GM12873 (cell line): ENCODE results near the gene COIL.

Source experiments
- TF ChIP-seq, protein P1 (sequence below): IDR thresholded peaks from 2 replicates; pipeline ENCODE4 v1.5.1; 2012; ENCODE audit warnings: low read depth, mild to moderate bottlenecking, moderate library complexity, low read length, control low read depth; ENCODE audit not compliant: insufficient read depth; ENCODE audit errors: missing control alignments

The COIL gene

GRCh38 chr17:56956992-56957391, 3.9 kb downstream of the COIL start:
- TF ChIP-seq, protein P1, sequence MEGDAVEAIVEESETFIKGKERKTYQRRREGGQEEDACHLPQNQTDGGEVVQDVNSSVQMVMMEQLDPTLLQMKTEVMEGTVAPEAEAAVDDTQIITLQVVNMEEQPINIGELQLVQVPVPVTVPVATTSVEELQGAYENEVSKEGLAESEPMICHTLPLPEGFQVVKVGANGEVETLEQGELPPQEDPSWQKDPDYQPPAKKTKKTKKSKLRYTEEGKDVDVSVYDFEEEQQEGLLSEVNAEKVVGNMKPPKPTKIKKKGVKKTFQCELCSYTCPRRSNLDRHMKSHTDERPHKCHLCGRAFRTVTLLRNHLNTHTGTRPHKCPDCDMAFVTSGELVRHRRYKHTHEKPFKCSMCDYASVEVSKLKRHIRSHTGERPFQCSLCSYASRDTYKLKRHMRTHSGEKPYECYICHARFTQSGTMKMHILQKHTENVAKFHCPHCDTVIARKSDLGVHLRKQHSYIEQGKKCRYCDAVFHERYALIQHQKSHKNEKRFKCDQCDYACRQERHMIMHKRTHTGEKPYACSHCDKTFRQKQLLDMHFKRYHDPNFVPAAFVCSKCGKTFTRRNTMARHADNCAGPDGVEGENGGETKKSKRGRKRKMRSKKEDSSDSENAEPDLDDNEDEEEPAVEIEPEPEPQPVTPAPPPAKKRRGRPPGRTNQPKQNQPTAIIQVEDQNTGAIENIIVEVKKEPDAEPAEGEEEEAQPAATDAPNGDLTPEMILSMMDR, result no peak

- TF ChIP-seq, protein P1, result no peak
Measured at GRCh38 chr17:56949595-56949994, 11.3 kb downstream of the COIL start.

DNA sequence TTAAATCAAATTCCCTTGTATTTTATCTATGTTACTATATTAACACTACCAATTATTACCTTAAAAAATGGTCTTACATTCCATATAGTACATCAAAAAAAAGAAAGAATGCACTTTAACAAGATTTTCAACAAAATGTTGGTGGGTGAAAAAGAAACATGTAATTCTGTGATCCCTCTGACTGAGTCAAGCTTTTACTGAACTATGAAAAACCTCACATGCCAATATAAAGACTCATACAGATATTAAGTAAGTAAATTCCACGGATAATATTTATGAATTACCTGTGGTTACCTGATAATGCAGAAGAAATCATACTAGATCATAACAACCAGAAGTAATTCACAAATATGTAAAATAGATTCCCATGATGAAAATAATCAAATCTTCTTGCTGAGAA, 12.4 kb downstream of the COIL start:
- TF ChIP-seq, protein P1, result no peak

GRCh38 chr17:56947741-56948140, 13.1 kb downstream of the COIL start:
- TF ChIP-seq, protein P1, result no peak

- TF ChIP-seq, protein P1, result no peak
Measured at GRCh38 chr17:56945938-56946505, 14.8 kb downstream of the COIL start.

- TF ChIP-seq, protein P1, result no peak
Measured at GRCh38 chr17:56943505-56944125, 17.2 kb downstream of the COIL start.

DNA sequence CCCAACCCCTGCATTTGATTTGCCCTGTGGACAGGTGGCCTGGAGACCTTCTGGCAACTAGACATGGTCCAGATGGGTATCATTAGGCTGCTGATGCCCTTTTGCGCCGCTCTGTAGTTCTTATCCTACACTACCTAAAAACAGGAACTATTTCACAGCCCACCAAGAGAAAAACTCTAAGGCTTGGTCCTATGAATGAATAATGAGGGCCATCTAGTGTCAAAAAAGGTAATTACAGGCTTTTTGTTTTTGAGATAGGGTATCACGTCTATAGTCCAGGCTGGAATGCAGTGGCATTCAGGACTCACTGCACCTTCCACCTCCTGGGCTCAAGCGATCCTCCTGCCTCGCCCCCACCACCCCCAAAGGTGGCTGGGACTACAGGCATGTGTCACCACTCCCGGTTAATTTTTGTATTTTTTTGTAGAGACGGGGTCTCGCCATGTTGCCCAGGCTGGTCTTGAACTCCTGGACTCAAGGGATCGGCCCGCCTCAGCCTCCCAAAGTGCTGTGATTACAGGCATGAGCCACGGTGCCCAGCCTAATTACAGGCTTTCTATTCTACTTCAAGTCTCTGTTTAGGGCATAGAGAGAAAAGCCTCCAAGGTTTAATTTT, 20.9 kb downstream of the COIL start:
- TF ChIP-seq, protein P1, result peak; percentile 69
